SH-SY5Y (cell line): ENCODE measurements around the gene DZIP3.

Experiments
- GATA2 ChIP-seq: IDR thresholded peaks from 2 replicates; pipeline ENCODE4 v1.6.1; 2011; ENCODE audit warnings: mild to moderate bottlenecking, low read depth, low read length
- GATA3 ChIP-seq: IDR thresholded peaks from 2 replicates; pipeline ENCODE4 v1.6.1; 2011; ENCODE audit warnings: low read depth, mild to moderate bottlenecking, low read length, moderate library complexity

DNA sequence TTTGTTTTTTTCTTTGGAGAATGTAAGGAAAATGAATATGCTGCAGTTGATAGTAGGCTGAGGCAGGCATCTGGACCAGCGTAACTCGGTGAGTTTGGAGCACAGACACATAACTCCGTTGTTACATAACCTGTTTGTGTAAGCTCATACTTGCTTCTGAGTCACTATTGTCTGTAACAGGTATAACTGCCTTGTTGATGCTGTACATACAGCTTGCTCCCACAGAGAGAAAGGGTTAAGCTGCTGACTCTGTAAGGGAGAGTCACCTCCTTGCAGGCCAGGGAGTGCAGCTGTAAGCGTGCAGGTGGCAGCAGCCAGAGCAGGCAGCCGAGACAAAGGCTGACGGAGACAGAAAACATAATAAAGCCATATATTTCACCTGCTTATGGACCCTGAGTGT, 147.3 kb downstream of the DZIP3 start:
- TF ChIP-seq GATA3 = no peak
- TF ChIP-seq GATA2 = no peak
